ENCODE data around the gene R3HDM2.
"Not testable (repeated sequence)": the region's sequence is repeated elsewhere in the genome, so short reads cannot be mapped to it uniquely, and the experiment has no call there.

The R3HDM2 gene

DNA sequence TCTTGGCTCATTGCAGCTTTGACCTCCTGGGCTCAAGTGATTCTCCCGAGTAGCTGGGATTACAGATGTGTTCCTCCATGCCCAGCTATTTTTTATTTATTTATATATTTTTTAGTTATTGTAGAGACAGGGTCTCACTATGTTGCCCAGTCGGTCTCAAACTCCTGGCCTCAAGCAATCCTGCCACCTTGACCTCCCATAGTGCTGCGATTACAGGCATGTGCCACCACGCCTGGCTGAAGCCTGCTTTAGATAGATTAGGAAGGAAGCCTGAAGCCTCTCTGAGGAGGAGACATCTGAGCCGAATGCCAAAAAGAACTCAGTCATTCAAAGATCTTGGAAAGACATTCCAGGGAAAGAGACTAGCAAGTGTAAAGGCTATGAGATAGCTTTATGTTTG, 13.9 kb upstream of the R3HDM2 start:
- no peak overlapping the region for H2AFZ ChIP-seq (ENCODE audit: low read length)
- no peaks in the 10 kb centered on the region for H3K9me2 ChIP-seq (ENCODE audit: low read depth, low read length)
- H3K4me2 ChIP-seq (ENCODE audit: low read length): no peak overlapping the region
- no peaks in the 10 kb centered on the region; the same call in 1 of the 2 replicates for H3K36me3 ChIP-seq (ENCODE audit: insufficient read depth, low read length)
- H3K4me3 ChIP-seq (ENCODE audit: low read depth, low read length, poor library complexity, severe bottlenecking): no peak overlapping the region
- H3F3A ChIP-seq (ENCODE audit: insufficient read depth, low read length): no peaks in the 10 kb centered on the region
- no peaks in the 10 kb centered on the region for H4K20me1 ChIP-seq (ENCODE audit: insufficient read depth, low read length)
- H3K9ac ChIP-seq (ENCODE audit: low read length): no peak overlapping the region
- H3K79me2 ChIP-seq (ENCODE audit: insufficient read depth, low read length): no peaks in the 10 kb centered on the region
- H3K27me3 ChIP-seq (ENCODE audit: insufficient read depth, low read length): no peaks in the 10 kb centered on the region; the same call in 1 of the 2 replicates
- no peaks in the 10 kb centered on the region for H3K4me1 ChIP-seq (ENCODE audit: insufficient read depth, low read length, severe bottlenecking)
- H3K9me3 ChIP-seq (ENCODE audit: low read length): 0 out of 2 replicates have a peak, but pooled peaks cover 2% of the 10 kb centered on the region
- TF ChIP-seq, protein P1, sequence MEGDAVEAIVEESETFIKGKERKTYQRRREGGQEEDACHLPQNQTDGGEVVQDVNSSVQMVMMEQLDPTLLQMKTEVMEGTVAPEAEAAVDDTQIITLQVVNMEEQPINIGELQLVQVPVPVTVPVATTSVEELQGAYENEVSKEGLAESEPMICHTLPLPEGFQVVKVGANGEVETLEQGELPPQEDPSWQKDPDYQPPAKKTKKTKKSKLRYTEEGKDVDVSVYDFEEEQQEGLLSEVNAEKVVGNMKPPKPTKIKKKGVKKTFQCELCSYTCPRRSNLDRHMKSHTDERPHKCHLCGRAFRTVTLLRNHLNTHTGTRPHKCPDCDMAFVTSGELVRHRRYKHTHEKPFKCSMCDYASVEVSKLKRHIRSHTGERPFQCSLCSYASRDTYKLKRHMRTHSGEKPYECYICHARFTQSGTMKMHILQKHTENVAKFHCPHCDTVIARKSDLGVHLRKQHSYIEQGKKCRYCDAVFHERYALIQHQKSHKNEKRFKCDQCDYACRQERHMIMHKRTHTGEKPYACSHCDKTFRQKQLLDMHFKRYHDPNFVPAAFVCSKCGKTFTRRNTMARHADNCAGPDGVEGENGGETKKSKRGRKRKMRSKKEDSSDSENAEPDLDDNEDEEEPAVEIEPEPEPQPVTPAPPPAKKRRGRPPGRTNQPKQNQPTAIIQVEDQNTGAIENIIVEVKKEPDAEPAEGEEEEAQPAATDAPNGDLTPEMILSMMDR (IDR thresholded peaks at IDR 0.05; ENCODE audit: low read length): no peak
- TF ChIP-seq EZH2 (IDR thresholded peaks at IDR 0.05; ENCODE audit: borderline replicate concordance, low read length): no peak
- H3K27ac ChIP-seq (ENCODE audit: low read depth, low read length, poor library complexity, severe bottlenecking): no peak overlapping the region

DNA sequence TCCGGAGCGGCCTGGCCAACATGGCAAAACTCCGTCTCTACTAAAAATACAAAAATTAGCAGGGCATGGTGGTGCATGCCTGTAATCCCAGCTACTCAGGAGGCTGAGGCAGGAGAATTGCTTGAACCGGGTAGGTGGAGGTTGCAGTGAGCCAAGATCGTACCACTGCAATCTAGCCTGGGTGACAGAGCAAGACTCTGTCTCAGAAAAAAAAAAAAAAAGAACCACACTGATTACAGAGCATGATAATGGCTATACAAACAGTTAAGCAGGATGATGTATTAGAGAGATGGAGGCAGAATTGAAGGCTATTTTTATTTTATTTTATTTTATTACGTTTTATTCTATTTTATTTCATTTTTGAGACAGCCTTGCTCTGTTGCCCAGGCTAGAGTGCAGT, 13.5 kb upstream of the R3HDM2 start:
- H3K36me3 ChIP-seq (ENCODE audit: insufficient read depth, low read length); H3K4me3 ChIP-seq (ENCODE audit: low read depth, low read length, poor library complexity, severe bottlenecking); H2AFZ ChIP-seq (ENCODE audit: low read length); H3K9me3 ChIP-seq (ENCODE audit: low read length); H3K4me2 ChIP-seq (ENCODE audit: low read length); H3F3A ChIP-seq (ENCODE audit: insufficient read depth, low read length); H3K9ac ChIP-seq (ENCODE audit: low read length); H3K27me3 ChIP-seq (ENCODE audit: insufficient read depth, low read length); H3K4me1 ChIP-seq (ENCODE audit: insufficient read depth, low read length, severe bottlenecking); H4K20me1 ChIP-seq (ENCODE audit: insufficient read depth, low read length); H3K27ac ChIP-seq (ENCODE audit: low read depth, low read length, poor library complexity, severe bottlenecking); H3K9me2 ChIP-seq (ENCODE audit: low read depth, low read length); H3K79me2 ChIP-seq (ENCODE audit: insufficient read depth, low read length): not testable (repeated sequence)

DNA sequence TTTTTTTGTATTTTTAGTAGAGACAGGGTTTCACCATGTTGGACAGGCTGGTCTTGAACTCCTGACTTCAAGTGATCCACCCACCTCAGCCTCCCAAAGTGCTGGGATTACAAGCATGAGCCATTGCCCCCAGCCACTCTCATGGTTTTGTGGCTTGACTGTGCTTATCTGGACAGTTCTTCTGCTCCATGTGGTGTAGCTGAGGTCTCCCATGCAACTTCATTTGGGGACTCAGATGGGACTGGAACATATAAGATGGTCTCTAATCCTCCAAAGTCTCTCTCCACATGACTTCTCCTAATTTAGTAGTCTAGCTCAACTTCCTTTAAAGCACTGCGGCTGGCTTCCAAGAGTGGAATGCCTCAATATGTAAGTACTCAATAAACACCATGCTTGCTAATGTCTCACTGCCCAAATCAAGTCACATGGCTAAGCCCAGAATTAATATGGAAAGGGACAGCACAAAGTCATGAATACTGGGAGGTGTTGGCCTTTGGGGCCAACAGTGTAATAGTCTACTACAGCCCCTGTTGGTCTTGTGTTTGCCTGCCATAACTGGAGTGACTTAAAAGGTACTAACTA, 11.1 kb upstream of the R3HDM2 start:
- Histone ChIP-seq H3K4me1 (ENCODE audit: insufficient read depth, low read length, severe bottlenecking) (no peaks in the 10 kb centered on the region), H2AFZ (ENCODE audit: low read length) (no peak overlapping the region), H3K9ac (ENCODE audit: low read length) (no peak overlapping the region), H3K4me2 (ENCODE audit: low read length) (no peak overlapping the region), H3K27me3 (ENCODE audit: insufficient read depth, low read length) (no peaks in the 10 kb centered on the region; the same call in 1 of the 2 replicates), H3K9me3 (ENCODE audit: low read length) (0 out of 2 replicates have a peak, but pooled peaks cover 2% of the 10 kb centered on the region), H4K20me1 (ENCODE audit: insufficient read depth, low read length) (no peaks in the 10 kb centered on the region), H3K9me2 (ENCODE audit: low read depth, low read length) (no peaks in the 10 kb centered on the region), H3K27ac (ENCODE audit: low read depth, low read length, poor library complexity, severe bottlenecking) (no peak overlapping the region), H3K36me3 (ENCODE audit: insufficient read depth, low read length) (no peaks in the 10 kb centered on the region; the same call in 1 of the 2 replicates), H3K4me3 (ENCODE audit: low read depth, low read length, poor library complexity, severe bottlenecking) (no peak overlapping the region), H3F3A (ENCODE audit: insufficient read depth, low read length) (no peaks in the 10 kb centered on the region), H3K79me2 (ENCODE audit: insufficient read depth, low read length) (no peaks in the 10 kb centered on the region)
- TF ChIP-seq, protein P1 (IDR thresholded peaks at IDR 0.05; ENCODE audit: low read length): no peak
- TF ChIP-seq EZH2 (IDR thresholded peaks at IDR 0.05; ENCODE audit: borderline replicate concordance, low read length): no peak

DNA sequence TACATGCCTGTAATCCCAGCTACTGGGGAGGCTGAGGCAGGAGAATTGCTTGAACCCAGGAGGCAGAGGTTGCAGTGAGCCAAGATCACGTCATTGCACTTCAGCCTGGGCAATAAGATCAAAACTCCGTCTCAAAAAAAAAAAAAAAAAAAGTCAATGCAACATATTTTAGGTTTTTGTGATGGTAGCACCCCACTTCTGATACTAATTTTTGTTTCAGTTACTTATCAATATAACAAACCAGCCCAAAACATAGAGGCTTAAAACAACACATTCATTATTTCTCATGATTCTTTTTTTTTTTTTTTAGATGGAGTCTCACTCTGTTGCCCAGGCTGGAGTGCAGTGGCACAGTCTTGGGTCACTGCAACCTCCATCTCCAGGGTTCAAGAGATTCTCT, 10.6 kb upstream of the R3HDM2 start:
- H3K79me2 ChIP-seq (ENCODE audit: insufficient read depth, low read length); H3K4me1 ChIP-seq (ENCODE audit: insufficient read depth, low read length, severe bottlenecking); H3K9me2 ChIP-seq (ENCODE audit: low read depth, low read length); H3K9ac ChIP-seq (ENCODE audit: low read length); H4K20me1 ChIP-seq (ENCODE audit: insufficient read depth, low read length); H3K4me2 ChIP-seq (ENCODE audit: low read length); H3K4me3 ChIP-seq (ENCODE audit: low read depth, low read length, poor library complexity, severe bottlenecking); H3K9me3 ChIP-seq (ENCODE audit: low read length); H3K27me3 ChIP-seq (ENCODE audit: insufficient read depth, low read length); H2AFZ ChIP-seq (ENCODE audit: low read length); H3F3A ChIP-seq (ENCODE audit: insufficient read depth, low read length); H3K27ac ChIP-seq (ENCODE audit: low read depth, low read length, poor library complexity, severe bottlenecking); H3K36me3 ChIP-seq (ENCODE audit: insufficient read depth, low read length): not testable (repeated sequence)

Data from OCI-LY1 (cell line).